Breast epithelium (tissue), 4 donors: ENCODE data around the gene RNF7. TPM values are rescaled to one million over a fixed set of nuclear protein-coding genes. Genes with fewer than 3 reads are reported as not detected.
"Not testable (repeated sequence)": the region's sequence is repeated elsewhere in the genome, so short reads cannot be mapped to it uniquely, and the experiment has no call there.

Experiments
- DNase-seq, 2 donors: peaks; one replicate each; pipeline ENCODE4 v3.0.0-alpha.2; 2019; ENCODE audit warnings: low spot score in 2 of 2
- H3K27ac ChIP-seq, 2 donors: fragments of 200-600 bp; sonication (generic) in 1 of 2; one replicate each; pipeline ENCODE4 v1.5.1; 2016 to 2019; ENCODE audit warnings: mild to moderate bottlenecking in 1 of 2
- H3K27me3 ChIP-seq, 2 donors: fragments of 200-600 bp; sonication (generic) in 1 of 2; one replicate each; pipeline versions ENCODE4 v1.5.1 to v1.6.0; 2017 to 2019; ENCODE audit warnings: control low read depth in 1 of 2, mild to moderate bottlenecking in 1 of 2
- H3K36me3 ChIP-seq: fragments of 200-600 bp; one replicate; pipeline ENCODE4 v1.5.1; 2019
- H3K4me1 ChIP-seq, 2 donors: fragments of 200-600 bp; sonication (generic); one replicate each; pipeline ENCODE4 v1.5.1; 2016 to 2019; ENCODE audit warnings: control low read depth in 1 of 2
- H3K4me3 ChIP-seq, 3 donors: fragments of 200-600 bp; sonication (generic); 1 replicate in 2 of 3; 2 replicates in 1 of 3; pipeline ENCODE4 v1.5.1; 2016 to 2019; ENCODE audit warnings: mild to moderate bottlenecking in 3 of 3, moderate library complexity in 2 of 3
- H3K9me3 ChIP-seq, 2 donors: fragments of 200-600 bp; sonication (generic) in 1 of 2; one replicate each; pipeline ENCODE4 v1.5.1; 2016 to 2019; ENCODE audit warnings: control low read depth in 1 of 2
- CTCF ChIP-seq, 3 donors: fragments of 450-650 bp; IDR thresholded peaks; one replicate each; pipeline ENCODE4 v1.5.1; 2016 to 2017; ENCODE audit warnings: antibody characterized with exemption in 3 of 3, mild to moderate bottlenecking in 3 of 3, moderate library complexity in 3 of 3
- POLR2A ChIP-seq: fragments of 450-650 bp; IDR thresholded peaks from one replicate; pipeline ENCODE4 v1.6.1; 2016; ENCODE audit warnings: antibody characterized with exemption, mild to moderate bottlenecking, moderate library complexity
- POLR2AphosphoS5 ChIP-seq, 3 donors: sonication (generic); formaldehyde crosslinking; IDR thresholded peaks; one replicate each; pipeline ENCODE4 v1.6.1; 2017; ENCODE audit warnings: antibody characterized with exemption in 3 of 3
- intact Hi-C: fragments of 100-400 bp; cut with DNase I; formaldehyde crosslinking; loops from one replicate; pipeline ENCODE4 v1.15.1; 2023; ENCODE audit warnings: low total_unique reads
- total RNA-seq, 3 donors: library from RNA; depleted of rRNA; stranded (reverse); fragments of >200 nt; gene quantifications; one replicate each; pipeline ENCODE4 v1.1.0, GENCODE V29; 2016

RNF7 gene
- 100 to 1,000 TPM in 1 of 3 donors, 10 to 100 TPM in 2; 80.5 to 101 (median 86.8) TPM for total RNA-seq

- Histone ChIP-seq H3K4me1 (no peaks in the 10 kb centered on the region), H3K4me3 (peak within 1 kb of the TSS; percentile 74 to 98 (median 89)), H3K9me3 (no peaks in the 10 kb centered on the region), H3K27me3 (no peaks in the 10 kb centered on the region), H3K27ac (peak within 1 kb of the TSS; percentile 93 to 96), H3K36me3 (no peaks in the 10 kb centered on the region)
- TF ChIP-seq CTCF (IDR thresholded peaks at IDR 0.05) = peak; percentile 81 to 90 (median 84)
- TF ChIP-seq POLR2A = peak; percentile 58
- peak; percentile 79 to 87 (median 80) for TF ChIP-seq POLR2AphosphoS5 (IDR thresholded peaks at IDR 0.05)
- intact Hi-C loops = no loop called here
- peak; percentile 93 to 95 for DNase-seq
Observed at GRCh38 chr3:141738022-141738890, at the start of gene RNF7. TSS of gene RNF7 (plus strand) at chr3:141738298. CDS start at chr3:141738342, 44 bp downstream.

GRCh38 chr3:141690431-141691072, 47.5 kb upstream of the RNF7 start:
- Histone ChIP-seq H3K27me3 (no peaks in the 10 kb centered on the region), H3K27ac (no peak overlapping the region), H3K4me1 (no peaks in the 10 kb centered on the region), H3K36me3 (no peaks in the 10 kb centered on the region), H3K4me3 (no peak overlapping the region), H3K9me3 (no peaks in the 10 kb centered on the region)
- intact Hi-C loops = no loop called here
- DNase-seq = no peak
- no peak for TF ChIP-seq POLR2AphosphoS5 (IDR thresholded peaks at IDR 0.05)
- TF ChIP-seq POLR2A = no peak
- TF ChIP-seq CTCF (IDR thresholded peaks at IDR 0.05) = no peak

GRCh38 chr3:141691471-141691870, 46.6 kb upstream of the RNF7 start:
- DNase-seq, H3K27ac ChIP-seq, H3K36me3 ChIP-seq, H3K4me3 ChIP-seq, H3K27me3 ChIP-seq, intact Hi-C loops, H3K4me1 ChIP-seq, H3K9me3 ChIP-seq: not testable (repeated sequence)

- H3K36me3 ChIP-seq, H3K4me1 ChIP-seq, DNase-seq, H3K27me3 ChIP-seq, H3K9me3 ChIP-seq, intact Hi-C loops, H3K27ac ChIP-seq, H3K4me3 ChIP-seq: not testable (repeated sequence)
Observed at GRCh38 chr3:141692973-141693372, 45.1 kb upstream of the RNF7 start.

GRCh38 chr3:141699324-141699723, 38.8 kb upstream of the RNF7 start:
- Histone ChIP-seq H3K9me3 (no peaks in the 10 kb centered on the region), H3K36me3 (no peaks in the 10 kb centered on the region), H3K27ac (no peak overlapping the region), H3K27me3 (no peaks in the 10 kb centered on the region), H3K4me3 (no peak overlapping the region), H3K4me1 (no peaks in the 10 kb centered on the region)
- intact Hi-C loops = no loop called here
- TF ChIP-seq POLR2A = no peak
- DNase-seq = no peak

- H3K4me3 ChIP-seq = no peak overlapping the region
- no peaks in the 10 kb centered on the region for H3K4me1 ChIP-seq
- no peaks in the 10 kb centered on the region for H3K36me3 ChIP-seq
- H3K9me3 ChIP-seq = no peaks in the 10 kb centered on the region
- no peak for DNase-seq
- TF ChIP-seq POLR2A (no peak), POLR2AphosphoS5 (IDR thresholded peaks at IDR 0.05) (no peak), CTCF (IDR thresholded peaks at IDR 0.05) (no peak)
- intact Hi-C loops = no loop called here
- no peak overlapping the region for H3K27ac ChIP-seq
- no peaks in the 10 kb centered on the region for H3K27me3 ChIP-seq
Observed at GRCh38 chr3:141699897-141700296, 38.2 kb upstream of the RNF7 start.

- H3K27ac ChIP-seq, H3K27me3 ChIP-seq, intact Hi-C loops, H3K4me1 ChIP-seq, DNase-seq, H3K4me3 ChIP-seq, H3K9me3 ChIP-seq, H3K36me3 ChIP-seq: not testable (repeated sequence)
Observed at GRCh38 chr3:141703367-141703766, 34.7 kb upstream of the RNF7 start.
